ENCODE data around the gene ELFN1. TPM values are rescaled to one million over a fixed set of nuclear protein-coding genes. Genes with fewer than 3 reads are reported as not detected.

The ELFN1 gene
- total RNA-seq, 3 donors from 2014 or later: 0.26 to 0.44 (median 0.41) TPM

DNA sequence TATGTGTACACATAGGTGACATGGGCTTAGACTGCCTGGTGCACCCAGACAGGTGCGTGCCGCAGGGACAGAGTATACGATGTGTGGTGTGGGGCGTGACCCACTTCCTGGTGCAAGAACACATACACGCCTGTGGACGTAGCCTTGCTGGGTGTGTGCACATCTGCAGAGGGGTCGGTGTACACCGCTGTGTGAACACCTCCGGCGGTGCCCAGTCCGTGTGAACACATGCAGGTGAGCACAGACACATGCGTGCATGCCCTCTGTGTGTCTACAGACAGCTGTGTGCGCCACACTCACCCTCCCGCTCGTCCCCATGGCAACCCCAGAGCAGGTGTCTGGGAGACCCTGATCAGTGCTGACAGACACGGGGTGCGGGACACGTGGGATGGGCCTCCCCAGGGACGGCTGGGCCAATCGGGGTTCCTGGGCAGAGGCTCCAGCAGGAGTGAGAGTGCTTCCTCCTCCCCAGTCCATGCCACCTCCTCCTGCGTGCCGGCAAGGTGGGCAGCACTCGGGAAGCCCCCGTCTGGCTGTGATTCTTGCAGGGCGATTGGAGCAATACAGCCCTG, 23.4 kb downstream of the ELFN1 start:
- Histone ChIP-seq H3K9me3 (no peaks in the 10 kb centered on the region), H3K36me3 (ENCODE audit: low read depth) (no peaks in the 10 kb centered on the region), H3K4me3 (no peak overlapping the region), H3K4me1 (ENCODE audit: low read depth) (no peaks in the 10 kb centered on the region)
- ATAC-seq (peak; percentile 24), DNase-seq (peak in 2 of 3 donors; percentile 17 to 37)
- TF ChIP-seq CTCF (IDR thresholded peaks at IDR 0.05): no peak
- intact Hi-C loops (cut with DNase I, micrococcal nuclease): no loop called here

DNA sequence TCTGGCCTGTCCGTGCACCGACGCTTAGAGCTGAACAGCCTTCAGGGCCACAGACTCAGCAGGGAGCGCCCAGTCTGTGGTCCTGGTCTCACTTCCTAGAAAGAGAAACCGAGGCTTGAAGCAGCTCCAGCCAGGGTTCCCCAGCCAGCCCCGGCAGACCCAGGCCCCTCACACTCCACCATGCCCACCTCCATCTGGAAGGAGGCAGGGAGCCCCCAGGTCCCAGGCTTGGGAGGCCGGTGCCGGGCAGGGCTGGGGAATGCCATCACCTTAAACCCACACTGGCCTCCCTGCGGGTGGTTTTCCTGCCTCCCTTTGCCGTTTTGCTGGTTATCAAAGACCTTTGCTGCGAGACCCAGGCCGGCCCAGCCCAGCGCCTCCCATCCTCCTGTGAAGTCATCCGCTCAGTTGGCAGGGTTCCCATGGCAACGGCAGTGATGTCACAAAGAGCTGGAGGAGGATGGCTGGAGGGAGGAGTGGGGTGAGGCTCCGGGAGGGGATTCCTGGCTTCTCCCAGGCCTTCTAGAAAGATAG, 24.0 kb downstream of the ELFN1 start:
- intact Hi-C loops (cut with DNase I, micrococcal nuclease): no loop called here
- H3K4me3 ChIP-seq: no peak overlapping the region
- TF ChIP-seq CTCF (IDR thresholded peaks at IDR 0.05): no peak
- H3K9me3 ChIP-seq: no peaks in the 10 kb centered on the region
- H3K36me3 ChIP-seq (ENCODE audit: low read depth): no peaks in the 10 kb centered on the region
- ATAC-seq (no peak), DNase-seq (no peak)
- H3K4me1 ChIP-seq (ENCODE audit: low read depth): no peaks in the 10 kb centered on the region

GRCh38 chr7:1694611-1695511, 24.8 kb downstream of the ELFN1 start:
- H3K36me3 ChIP-seq (ENCODE audit: low read depth): no peaks in the 10 kb centered on the region
- no peak overlapping the region for H3K4me3 ChIP-seq
- H3K4me1 ChIP-seq (ENCODE audit: low read depth): no peaks in the 10 kb centered on the region
- DNase-seq: peak in 2 of 3 donors; percentile 13 to 38
- H3K9me3 ChIP-seq: no peaks in the 10 kb centered on the region
- intact Hi-C loops (cut with DNase I, micrococcal nuclease): no loop called here
- no peak for TF ChIP-seq CTCF (IDR thresholded peaks at IDR 0.05)
- no peak for ATAC-seq

DNA sequence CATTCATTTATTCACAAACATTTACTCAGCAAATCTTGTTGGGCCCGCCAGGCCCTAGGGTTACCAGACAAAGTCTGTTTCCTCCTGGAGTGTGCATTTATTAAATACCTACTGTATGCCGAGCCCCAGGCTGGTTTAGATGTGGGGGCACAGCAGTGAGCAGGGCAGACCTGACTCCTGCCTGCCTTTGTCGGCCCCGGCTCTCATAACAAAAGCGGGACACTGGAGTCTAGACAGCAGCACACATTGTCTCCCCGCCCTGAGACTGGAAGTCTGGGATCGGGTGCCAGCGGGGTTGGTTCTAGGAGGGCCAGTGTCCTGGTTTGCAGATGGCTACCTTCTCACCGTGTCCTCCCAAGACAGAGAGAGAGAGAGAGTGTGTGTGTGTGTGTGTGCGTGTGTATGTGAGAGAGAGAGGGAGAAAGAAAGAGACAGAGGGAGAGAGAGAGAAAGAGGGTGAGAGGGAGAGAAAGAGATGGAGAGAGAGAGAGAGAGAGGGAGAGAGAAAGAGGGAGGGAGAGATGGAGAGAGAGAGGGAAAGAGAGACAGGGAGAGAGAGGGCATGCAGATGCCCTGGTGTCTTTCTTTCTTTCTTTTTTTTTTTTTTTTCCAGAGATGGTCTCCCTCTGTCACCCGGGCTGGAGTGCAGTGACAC, 25.9 kb downstream of the ELFN1 start:
- H3K9me3 ChIP-seq: no peaks in the 10 kb centered on the region
- no peaks in the 10 kb centered on the region for H3K4me1 ChIP-seq (ENCODE audit: low read depth)
- intact Hi-C loops (cut with DNase I, micrococcal nuclease): no loop called here
- H3K36me3 ChIP-seq (ENCODE audit: low read depth): no peaks in the 10 kb centered on the region
- H3K4me3 ChIP-seq: no peak overlapping the region
- DNase-seq: peak in 1 of 3 donors; percentile 2
- no peak for ATAC-seq
- TF ChIP-seq CTCF (IDR thresholded peaks at IDR 0.05): no peak

DNA sequence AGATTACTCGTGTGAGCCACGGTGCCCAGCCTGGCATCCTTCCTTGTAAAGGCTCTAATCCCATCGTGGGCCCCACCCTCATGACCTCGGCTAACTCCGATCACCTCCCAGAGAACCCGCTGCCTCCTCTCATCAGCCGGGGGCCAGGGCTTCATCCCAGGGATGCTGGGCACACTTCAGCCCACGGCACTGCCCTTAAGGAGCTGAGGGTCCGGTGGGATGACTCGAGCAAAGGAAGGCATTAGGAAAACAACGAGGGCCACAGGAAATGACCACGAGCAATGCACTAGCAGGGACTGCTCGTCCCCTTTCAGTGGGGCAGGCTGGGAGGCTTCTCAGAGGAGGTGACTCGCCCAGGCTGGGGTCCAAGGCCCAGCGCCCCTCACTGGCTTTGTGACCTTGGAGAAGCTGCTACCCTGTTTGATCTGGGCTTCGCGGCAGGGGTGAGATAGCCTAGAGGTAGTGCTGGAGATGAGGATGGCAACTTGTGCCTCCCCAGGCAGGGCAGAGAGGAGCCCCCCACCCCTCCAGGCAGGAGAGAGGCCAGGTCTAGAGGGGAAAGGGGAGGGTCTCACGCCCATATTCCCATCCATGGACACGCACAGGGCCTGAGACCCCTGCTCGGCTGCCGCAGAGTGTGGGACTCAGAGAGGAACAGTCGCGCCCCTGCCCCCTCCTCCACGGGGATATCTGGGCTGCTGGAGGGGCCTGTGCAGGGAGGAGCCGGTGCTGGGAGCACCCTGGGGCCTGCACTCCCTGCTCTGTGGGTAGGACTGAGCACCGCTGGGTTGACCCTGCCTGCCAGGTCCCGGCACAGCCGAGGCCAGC, 26.8 kb downstream of the ELFN1 start:
- ATAC-seq (no peak), DNase-seq (peak in 1 of 3 donors; percentile 13)
- Histone ChIP-seq H3K36me3 (ENCODE audit: low read depth) (no peaks in the 10 kb centered on the region), H3K9me3 (no peaks in the 10 kb centered on the region), H3K4me1 (ENCODE audit: low read depth) (no peaks in the 10 kb centered on the region), H3K4me3 (no peak overlapping the region)
- intact Hi-C loops (cut with DNase I, micrococcal nuclease): no loop called here
- no peak for TF ChIP-seq CTCF (IDR thresholded peaks at IDR 0.05)
